ENCODE results near the gene PPARA.

- no peak for TF ChIP-seq CTCF (IDR thresholded peaks at IDR 0.05)
- no peak for TF ChIP-seq ZFX (IDR thresholded peaks at IDR 0.05; ENCODE audit: borderline replicate concordance)
Measured at GRCh38 chr22:46281866-46282678, 131.7 kb downstream of the PPARA start.
